ENCODE results near the gene ADCY7.

Gene ADCY7

GRCh38 chr16:50267651-50268050, 1.3 kb downstream of the ADCY7 start:
- no peak for DNase-seq (ENCODE audit: low read depth)

DNA sequence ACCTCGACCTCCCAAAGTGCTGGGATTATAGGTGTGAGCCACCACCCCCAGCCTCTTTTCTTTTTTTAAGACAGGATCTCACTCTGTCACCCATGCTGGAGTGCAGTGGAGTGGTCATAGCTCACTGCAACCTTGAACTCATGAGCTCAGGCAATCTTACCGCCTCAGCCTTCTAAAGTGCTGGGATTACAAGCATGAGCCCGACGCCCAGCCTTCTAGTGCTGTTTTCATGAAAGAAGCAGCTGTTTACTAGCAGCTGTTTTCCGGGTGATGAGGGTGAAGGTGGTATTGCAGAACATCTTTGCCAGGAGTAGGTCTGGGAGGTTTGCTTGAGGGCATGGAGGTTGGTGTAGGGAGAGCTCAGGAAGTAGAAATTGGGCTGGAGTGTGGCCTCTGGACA, 2.0 kb downstream of the ADCY7 start:
- DNase-seq (ENCODE audit: low read depth), result no peak

- DNase-seq (ENCODE audit: low read depth), result no peak
Observed at GRCh38 chr16:50269061-50269705, 2.8 kb downstream of the ADCY7 start.

DNA sequence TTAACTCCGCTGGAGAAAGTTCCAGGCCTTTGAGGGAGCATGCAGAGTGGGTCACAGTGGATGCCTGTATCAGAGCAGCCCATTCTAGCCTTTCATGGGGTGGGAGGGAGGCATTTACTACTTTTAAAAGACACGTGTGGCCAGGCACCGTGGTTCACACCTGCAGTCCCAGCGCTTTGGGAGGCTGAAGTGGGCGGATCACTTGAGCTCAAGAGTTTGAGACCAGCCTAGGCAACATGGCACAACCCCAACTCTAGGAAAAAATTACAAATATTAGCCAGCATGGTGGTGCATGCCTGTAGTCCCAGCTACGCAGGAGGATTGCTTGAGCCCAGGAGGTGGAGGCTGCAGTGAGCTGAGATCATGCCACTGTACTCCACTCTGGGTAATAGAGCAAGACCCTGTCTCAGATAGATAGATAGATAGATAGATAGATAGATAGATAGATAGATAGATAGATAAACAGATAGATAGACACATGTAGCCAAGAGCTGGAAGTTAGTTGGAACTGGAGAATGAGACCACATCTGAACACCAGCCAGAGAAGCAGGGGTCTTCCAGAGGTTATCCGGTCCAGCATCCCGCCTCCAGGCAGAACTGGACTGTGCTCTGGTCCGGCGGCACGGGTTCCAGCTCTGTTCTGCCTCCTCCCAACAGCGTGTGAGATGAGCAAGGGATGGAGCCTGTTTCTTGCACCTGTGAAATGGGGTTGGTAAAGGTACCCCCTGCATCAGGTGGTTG, 3.6 kb downstream of the ADCY7 start:
- DNase-seq (ENCODE audit: low read depth), result no peak

DNA sequence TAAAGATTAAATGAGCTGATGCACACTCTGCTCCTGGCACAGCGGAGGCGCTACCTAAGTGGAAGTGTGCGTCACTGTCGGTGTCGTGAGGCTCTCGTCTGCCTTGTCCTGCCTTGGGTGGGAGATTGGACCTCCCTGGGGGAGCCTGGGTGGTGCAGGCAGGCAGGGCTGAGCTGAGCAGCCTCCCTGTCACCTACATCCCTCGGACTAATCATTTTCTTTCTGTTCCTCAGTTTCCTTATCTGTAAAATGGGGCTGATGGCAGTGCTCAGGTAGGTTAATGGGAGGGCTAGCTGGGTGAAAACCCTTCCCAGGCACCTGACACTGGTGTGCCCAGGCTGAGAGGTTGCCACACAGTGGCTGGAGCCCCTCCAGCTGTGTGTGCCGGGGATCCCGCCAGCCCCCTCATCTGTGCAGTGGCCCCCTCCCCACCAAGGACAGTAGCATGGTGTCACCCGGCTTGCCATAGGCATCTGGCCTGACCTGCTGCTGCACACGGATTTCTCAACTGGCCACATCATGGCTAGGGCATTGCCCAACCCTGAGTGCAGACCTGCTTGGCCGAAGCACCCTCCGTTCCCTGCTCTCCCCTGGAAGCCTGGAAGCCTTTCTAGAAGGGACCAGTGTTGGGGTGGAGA, 4.3 kb downstream of the ADCY7 start:
- no peak for DNase-seq (ENCODE audit: low read depth)

DNA sequence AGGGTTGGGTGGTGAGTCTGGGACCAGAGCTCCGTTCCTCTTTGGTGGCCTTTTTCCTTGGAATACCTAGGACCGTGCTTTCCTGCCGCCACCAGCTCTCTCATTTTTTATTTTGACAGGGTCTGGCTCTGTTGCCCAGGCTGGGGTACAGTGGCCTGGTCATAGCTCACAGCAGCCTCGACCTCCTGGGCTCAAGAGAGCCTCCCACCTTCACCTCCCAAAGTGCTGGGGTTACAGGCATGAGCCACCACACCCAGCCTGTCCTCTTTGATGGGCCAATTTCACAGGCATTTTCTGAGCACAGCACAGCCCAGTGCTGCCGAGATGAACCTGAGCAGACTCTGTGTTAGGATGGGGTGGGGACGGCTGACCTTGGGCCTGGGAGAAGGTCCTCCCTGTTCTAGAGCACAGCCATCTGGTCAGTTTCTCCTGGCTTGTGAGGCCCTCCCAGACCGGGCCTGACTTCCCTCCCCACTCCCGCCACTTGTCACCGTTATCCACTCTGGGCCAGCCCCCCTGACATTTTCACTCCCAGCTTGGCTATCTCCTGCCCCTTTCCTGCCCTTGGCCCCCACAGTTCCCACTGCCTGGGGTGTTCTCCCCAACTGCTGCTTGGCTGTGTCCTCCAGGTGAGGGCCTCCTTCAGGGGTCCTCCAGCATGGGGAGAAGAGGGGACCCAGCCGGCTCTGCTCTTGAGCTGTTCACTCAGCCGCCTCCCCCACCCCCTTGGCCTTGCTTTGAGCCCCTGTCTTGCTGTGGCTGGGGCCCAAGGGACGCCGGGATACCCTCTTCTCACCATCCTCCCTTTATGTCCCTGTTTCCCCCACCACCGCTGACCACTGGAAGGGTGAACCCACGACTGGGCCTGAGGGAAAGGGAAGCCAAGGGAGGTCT, 5.0 kb downstream of the ADCY7 start:
- DNase-seq (ENCODE audit: low read depth), result no peak

DNA sequence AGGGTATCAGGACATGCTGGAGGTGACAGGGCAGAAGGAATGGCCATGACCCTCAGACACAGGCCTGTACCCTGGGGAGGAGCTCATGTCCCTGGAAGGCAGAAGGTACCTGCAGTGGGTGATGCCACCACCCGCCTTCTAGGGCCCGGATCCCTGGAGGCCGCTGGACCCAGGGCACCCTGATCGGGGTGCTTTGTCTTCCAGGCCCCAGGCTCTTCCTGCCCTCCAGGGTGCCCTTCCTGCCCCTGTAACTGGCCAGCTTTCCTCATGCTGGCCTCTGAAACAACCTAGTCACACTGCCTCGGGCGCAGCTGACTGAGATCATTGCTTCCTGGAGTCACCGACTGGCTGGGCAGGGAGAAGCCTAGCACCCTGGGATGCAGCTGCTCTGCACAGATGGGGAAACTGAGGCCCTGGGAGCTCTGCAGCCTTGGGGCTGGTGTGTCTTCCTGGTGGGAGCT, 5.8 kb downstream of the ADCY7 start:
- no peak for DNase-seq (ENCODE audit: low read depth)

- no peak for DNase-seq (ENCODE audit: low read depth)
Observed at GRCh38 chr16:50272687-50273381, 6.5 kb downstream of the ADCY7 start.

- DNase-seq (ENCODE audit: low read depth), result no peak
Observed at GRCh38 chr16:50273382-50273690, 7.0 kb downstream of the ADCY7 start.

DNA sequence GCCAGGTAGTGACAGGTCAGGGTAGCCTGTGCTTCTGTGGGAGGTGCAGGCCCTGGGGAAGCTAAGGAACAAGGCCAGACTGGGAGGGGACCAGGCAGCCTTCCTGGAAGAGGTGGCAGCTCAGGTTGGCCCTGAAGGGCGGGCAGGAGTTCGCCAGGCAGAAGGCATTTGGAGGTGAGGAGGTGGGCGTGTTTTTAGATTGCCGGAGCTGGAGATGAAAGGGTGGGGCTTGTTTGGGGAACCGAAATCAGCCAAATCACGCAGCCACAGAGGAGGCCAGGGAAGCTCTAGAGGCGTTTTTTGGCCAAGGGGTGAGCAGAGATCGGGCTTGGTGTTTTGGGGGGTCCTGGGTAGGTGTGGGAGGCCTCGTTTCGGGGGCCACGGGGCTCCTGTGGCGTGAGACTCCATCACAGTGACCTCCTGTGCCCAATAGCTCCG, 7.6 kb downstream of the ADCY7 start:
- no peak for DNase-seq (ENCODE audit: low read depth)

- DNase-seq (ENCODE audit: low read depth), result no peak
Observed at GRCh38 chr16:50274326-50275097, 8.2 kb downstream of the ADCY7 start.

GRCh38 chr16:50275098-50275415, 8.7 kb downstream of the ADCY7 start:
- no peak for DNase-seq (ENCODE audit: low read depth)

GRCh38 chr16:50275428-50276325, 9.3 kb downstream of the ADCY7 start:
- DNase-seq (ENCODE audit: low read depth), result no peak

DNA sequence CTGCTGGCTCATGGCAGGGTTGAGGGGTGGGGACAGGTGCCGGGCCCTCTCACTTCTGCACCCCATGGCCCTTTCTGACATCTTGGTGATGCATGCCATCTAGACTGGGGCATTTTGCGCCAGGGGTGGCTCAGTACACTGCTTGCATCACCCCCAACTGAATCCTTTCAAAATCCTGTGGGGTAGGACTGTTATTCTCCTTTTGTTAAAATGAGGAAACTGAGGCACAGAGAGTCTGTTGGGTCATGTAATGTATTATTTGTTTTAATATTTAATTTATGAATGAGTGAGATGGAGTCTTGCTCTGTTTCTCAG, 9.9 kb downstream of the ADCY7 start:
- no peak for DNase-seq (ENCODE audit: low read depth)

- no peak for DNase-seq (ENCODE audit: low read depth)
Observed at GRCh38 chr16:50276801-50277555, 10.6 kb downstream of the ADCY7 start.

DNA sequence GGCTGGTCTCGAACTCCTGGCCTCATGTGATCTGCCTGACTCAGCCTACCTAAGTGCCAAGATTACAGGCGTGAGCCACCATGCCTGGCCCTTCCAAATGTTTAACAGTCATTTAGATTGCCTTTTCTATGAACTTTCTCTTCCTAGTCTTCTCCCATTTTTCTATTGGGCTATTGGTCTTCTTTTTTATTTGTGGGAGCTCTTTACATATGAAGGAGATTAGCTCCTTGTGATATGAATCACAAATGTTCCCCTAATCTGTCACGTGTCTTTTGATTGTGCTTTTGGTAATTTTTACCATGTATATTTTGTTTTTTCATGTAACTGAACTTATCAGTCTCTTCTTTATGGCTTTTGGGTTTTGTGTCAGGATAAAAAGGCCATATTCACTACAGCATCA, 11.9 kb downstream of the ADCY7 start:
- DNase-seq (ENCODE audit: low read depth), result no peak

DNA sequence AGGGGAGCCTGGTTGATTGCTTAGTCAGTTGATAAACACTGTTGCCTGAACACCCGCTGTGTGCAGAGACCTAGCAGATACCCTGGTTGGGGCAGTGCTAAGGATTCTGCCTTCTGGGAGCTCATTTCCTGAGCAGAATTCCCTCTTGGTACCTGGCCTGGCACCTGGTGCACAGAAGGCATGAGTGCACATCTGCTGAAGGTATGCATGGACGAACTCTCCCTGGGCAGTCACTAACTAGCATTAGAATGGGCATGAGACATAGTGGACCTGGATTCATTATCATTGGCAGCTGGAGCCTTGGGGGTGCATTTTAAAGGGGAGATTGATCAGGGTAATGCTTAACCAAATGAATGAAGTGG, 13.1 kb downstream of the ADCY7 start:
- no peak for DNase-seq (ENCODE audit: low read depth)

DNA sequence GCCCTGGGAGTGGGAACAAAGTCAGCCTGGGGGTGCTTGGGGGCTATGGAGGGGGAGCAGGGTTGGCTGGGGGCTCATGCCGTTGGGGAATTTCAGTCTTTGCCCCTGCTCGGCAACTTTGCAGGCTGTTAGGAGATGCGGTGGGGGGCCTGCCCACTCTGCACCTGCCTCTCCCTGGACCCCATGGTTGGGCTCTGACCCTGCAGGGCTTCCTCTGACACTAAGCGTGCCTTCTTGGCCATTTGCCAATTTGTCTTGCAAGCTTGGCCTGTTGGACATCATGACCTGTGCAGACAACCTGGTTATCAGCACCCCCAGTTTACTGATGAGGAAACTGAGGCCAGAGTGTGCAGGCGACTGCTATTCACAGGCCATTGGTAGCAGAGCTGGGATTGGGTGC, 14.6 kb downstream of the ADCY7 start:
- no peak for DNase-seq (ENCODE audit: low read depth)

- no peak for DNase-seq (ENCODE audit: low read depth)
Observed at GRCh38 chr16:50281391-50282009, 15.1 kb downstream of the ADCY7 start.
